Right kidney (tissue), 1 donor: Measurements from ENCODE around the gene NFIC.

ENCODE experiments used
- DNase-seq: peaks from one replicate; pipeline ENCODE4 v3.0.0-alpha.2; 2016

The NFIC gene

GRCh38 chr19:3453840-3454239 lies 87.5 kb downstream of the NFIC start:
- DNase-seq: no peak

GRCh38 chr19:3454656-3455392 lies 88.4 kb downstream of the NFIC start:
- no peak for DNase-seq

GRCh38 chr19:3455393-3455955 lies 89.1 kb downstream of the NFIC start:
- DNase-seq: no peak

- DNase-seq: no peak
Measured at GRCh38 chr19:3455960-3456601, 89.7 kb downstream of the NFIC start.

- no peak for DNase-seq
Measured at GRCh38 chr19:3456925-3457527, 90.6 kb downstream of the NFIC start.

GRCh38 chr19:3457528-3458228 lies 91.3 kb downstream of the NFIC start:
- DNase-seq: no peak

- peak; percentile 70 for DNase-seq
Measured at GRCh38 chr19:3458229-3459088, 92.1 kb downstream of the NFIC start.

- DNase-seq: peak; percentile 78
Measured at GRCh38 chr19:3459089-3459881, 92.9 kb downstream of the NFIC start.

GRCh38 chr19:3459965-3460582 lies 93.7 kb downstream of the NFIC start:
- DNase-seq: no peak

DNA sequence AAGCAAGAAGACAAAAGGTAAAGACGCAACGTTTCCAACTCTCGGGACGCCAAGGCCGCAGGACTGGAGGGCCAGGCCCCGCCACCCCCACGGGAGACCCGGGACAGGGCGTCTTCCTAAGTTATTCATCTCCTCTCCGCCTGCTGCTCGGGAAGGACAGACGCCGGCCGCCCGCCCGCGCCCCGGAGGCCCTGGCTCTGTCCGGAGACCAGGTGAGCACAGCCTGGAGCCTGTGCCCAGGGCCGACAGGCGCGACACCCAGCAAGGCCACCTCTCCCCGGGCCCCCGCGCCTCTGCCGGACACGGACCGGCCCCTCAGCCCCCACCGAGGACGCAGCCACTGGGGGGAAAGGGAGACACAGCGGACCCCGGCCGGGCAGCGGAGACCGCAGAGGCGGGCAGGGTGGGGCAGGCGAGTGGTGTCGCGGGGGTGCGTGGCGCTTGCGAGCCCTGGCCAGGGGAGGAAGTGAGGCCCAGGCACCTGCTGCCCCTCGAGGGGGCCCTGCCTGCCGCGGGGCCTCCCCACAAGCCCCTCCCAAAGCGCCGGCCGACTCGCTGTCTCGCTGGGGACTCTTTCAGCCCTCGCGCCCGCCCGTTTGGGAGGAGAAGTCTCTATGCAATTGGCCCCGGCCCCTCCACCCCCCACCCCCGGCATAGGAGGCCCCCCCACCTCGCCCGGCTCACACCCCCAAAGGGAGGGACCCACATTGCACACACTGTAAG lies 96.8 kb downstream of the NFIC start:
- DNase-seq: no peak

- no peak for DNase-seq
Measured at GRCh38 chr19:3463714-3464586, 97.6 kb downstream of the NFIC start.

DNA sequence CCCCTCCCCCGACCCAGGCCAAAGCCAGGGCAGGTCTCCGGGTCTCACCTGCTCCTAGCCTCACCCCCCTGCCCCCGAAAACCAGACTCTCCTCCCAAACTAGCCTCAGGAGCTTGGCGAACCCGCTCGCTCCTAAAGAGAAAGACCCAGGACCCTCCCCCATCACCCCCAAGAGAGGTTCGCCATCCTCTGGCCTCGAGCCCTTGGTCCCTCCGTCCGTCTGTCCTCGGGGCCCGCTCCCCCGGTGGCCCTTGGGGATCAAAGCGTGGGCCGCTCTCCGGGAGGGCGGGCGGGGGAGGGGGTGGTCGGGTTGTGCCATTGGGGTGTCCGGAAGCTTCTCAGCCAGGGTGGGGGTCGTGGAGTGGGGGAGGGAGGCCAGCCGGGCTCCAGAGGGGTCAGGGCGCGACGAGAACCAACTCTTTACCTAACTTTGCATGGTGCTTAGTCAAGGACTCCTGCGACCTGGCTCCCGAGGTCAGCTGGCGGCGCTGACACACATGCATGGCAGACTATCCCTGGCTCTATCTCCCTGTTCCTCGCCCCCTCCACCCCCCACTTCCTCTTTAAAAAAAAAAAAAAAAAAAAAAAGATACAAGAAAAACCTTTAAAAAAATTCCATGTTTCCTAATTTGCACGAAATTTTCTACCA lies 98.3 kb downstream of the NFIC start:
- no peak for DNase-seq

- DNase-seq: no peak
Measured at GRCh38 chr19:3465552-3465951, 99.2 kb downstream of the NFIC start.

GRCh38 chr19:3466635-3467034 lies 100.3 kb downstream of the NFIC start:
- no peak for DNase-seq

- DNase-seq: no peak
Measured at GRCh38 chr19:3467437-3468198, 101.2 kb downstream of the NFIC start.

DNA sequence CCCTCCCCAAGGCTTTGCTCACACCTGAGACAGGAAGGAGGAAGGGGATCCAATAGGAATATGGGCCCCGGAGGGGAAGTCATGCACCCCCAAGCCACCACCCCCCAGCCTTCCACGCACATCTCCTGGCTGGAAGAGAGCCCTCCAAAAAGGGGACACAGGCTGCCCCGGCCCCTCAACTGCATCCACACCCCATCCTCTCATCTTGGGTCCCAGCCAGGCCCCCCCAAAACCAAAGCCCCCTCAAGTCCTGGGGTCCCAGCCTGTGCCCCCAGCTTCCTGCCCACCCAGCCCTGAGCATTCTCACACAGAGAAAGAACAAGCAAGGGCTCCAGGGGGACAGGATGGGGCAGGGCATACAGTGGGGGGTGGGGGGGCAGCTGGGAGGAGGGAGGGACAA lies 101.8 kb downstream of the NFIC start:
- DNase-seq: no peak
